NCI-H345 (cell line): ENCODE data around the gene LRRN4.
A peak's percentile ranks its signal among the peaks of the same experiment; 100 is the strongest.

Experiments used
- DNase-seq: peaks from one replicate; lab custom pipeline; 2025; lab: John Stamatoyannopoulos, UW

The LRRN4 gene

DNA sequence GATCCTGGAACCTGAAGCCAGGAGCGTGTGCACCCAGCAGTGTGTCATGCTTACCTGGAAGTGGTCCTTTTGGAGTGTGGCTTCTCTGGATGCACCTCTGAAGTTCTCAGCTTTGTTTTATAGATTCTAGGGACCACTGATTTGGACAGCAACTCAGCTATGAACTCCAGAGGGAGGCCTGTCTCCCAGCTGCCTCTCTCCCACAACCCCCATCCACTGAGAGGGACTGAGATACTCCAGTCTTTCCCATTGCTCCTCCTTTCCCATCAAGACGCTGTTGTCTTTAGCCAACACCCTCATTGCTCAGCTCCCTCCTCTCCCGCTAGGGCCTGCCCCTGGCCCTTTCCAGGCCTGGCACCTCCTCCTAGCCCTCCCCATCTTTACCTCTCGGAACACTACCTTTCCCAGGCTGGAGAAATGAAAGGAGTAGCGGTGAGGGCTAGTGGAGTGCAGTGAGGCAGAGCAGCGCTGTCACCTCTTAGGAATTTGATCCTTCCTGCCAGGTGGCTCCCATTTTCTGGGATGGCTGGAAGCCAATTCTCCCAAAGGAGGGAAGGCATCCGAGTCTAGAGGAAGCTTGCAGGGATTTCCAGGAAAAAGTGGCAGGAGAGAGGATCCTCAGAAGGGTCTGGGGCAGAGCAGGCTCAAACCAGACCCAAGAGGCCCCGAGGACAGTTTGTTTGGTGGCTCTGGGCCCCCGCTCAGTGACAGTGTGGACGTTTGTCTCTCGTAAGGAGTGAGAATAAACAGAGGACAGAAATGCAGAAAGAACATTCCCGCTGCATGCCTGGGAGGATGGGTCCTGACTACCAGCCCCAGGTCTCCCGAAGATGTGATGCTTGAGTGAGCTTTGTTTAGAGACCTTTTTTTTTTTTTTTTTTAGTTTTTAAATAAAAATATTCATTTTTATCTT is at the start of gene LRRN4:
TSS of gene LRRN4 (minus strand) at position 285 of the 913 bp plus-strand sequence. CDS start 1,261 bp downstream, outside the sequence.
- peak; percentile 75 for DNase-seq

DNA sequence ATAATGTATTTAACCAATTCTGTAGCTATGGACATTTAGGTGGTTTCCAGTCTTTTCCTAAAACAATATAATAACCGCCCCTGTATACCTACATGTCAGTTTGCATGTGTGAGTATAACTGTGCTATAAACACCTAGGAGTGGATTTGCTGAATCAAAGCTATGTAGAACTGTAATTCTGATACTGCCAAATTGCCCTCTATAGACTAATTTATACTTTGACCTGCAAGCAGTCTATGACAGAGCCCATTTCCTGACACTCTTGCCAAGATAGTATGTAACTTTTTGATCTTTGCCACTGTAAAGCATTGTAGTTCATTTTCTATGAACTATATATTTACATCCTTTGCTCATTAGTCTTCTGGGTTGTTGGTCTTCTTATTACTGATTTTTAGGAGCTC is 49.4 kb upstream of the LRRN4 start:
- DNase-seq = no peak

- DNase-seq = no peak
Measured at GRCh38 chr20:6101346-6101745, 47.5 kb upstream of the LRRN4 start.

- no peak for DNase-seq
Measured at GRCh38 chr20:6100246-6100645, 46.4 kb upstream of the LRRN4 start.

GRCh38 chr20:6099819-6100218 is 46.0 kb upstream of the LRRN4 start:
- DNase-seq = no peak

DNA sequence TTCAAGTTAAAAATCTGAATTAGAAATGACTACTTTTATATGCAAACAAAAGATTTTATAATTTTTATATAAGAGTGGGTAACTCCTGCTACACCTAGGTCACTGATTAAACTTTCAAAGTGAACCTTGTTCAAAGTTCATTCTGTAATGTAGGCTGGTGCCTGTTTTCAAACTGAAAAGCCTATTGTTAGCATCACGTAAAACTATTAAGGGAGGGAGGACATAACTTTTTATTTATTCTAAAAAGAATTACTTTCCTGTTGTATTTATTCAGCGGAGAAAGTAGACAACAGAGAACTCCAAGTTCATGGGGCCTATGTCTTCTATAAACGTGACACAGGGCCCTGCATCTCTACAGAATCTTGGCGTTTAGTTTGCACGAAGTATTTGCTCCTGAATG is 41.5 kb upstream of the LRRN4 start:
- no peak for DNase-seq

GRCh38 chr20:6094565-6094964 is 40.7 kb upstream of the LRRN4 start:
- no peak for DNase-seq

GRCh38 chr20:6094063-6094462 is 40.2 kb upstream of the LRRN4 start:
- no peak for DNase-seq

DNA sequence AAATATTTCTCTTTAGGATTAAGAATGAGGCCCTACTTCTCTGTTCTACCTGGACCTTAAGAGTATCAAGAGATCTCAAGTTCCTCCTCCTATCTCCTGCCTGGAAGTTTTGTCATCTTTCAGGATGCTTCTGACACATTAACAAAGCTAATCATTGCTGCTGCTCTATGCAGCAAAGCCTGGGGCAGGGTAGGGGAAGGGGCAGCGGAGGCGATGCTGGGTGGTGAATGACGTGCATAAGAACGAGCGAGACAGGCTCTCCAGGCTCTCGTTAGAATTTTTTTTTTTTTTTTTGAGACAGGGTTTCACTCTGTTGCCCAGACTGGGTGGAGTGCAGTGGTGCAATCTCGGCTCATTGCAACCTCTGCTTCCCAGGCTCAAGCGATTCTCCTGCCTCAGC is 37.8 kb upstream of the LRRN4 start:
- no peak for DNase-seq

GRCh38 chr20:6086868-6087267 is 33.0 kb upstream of the LRRN4 start:
- DNase-seq = no peak

GRCh38 chr20:6083926-6084325 is 30.1 kb upstream of the LRRN4 start:
- no peak for DNase-seq

GRCh38 chr20:6081236-6081635 is 27.4 kb upstream of the LRRN4 start:
- no peak for DNase-seq

- no peak for DNase-seq
Measured at GRCh38 chr20:6079016-6079415, 25.2 kb upstream of the LRRN4 start.

DNA sequence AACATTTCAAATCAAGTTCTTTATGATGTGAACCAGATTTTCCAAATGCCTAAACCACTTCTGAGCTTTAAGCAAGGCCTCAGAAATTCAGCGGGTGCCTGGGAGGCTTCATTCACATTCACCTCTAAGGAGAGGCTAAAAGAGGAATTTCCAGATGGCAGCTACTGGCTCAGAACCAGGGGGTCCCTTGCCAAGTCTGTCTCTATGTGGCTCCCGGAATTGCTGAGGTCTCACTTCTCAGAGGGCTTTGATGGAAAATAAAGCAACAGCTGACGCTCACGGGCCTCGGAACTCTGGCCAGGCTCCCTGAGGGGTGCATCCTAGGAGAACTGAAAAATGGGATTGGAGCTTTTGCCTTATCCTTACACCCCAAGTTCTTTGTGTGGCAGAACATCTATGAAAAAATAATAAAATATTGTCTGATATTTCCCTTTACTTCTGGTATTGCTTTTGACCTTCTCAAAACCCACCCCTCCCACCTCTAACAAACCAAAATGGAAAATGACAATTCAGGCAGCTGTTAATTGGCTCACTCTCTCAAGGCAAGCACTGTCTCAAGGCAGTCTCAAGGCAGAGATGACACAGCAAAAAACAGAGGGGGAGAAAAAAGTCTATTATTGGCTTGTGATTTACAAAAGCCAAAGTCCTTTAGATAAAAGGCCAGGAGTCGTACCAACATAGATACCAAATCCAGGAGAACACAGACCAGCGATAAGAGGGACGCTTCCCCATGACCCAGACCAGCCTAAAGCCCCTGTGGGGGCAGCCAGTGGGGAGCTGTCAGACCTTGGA is 21.8 kb upstream of the LRRN4 start:
- DNase-seq = no peak

- DNase-seq = no peak
Measured at GRCh38 chr20:6074784-6075183, 20.9 kb upstream of the LRRN4 start.

DNA sequence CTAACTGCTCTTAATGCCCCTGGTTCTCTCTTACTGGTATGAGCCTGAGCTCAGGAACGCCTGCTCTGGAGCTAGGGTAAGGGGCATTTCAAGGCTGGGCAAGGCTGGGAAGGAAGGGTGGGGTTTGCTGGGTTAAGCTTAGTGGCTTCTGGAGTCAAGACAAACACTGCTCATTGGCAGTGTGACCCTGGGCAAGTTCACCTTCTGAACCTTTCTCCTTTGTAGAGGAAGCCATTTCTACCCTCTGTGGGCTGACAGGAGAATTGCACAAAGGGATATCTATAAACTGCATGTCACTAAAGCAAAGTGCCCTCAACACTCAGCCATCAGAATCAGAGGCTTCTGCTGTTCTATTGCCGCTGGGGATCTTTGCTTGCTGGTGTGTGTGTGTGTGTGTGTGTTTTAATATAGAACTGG is 20.3 kb upstream of the LRRN4 start:
- DNase-seq = peak; percentile 9

DNA sequence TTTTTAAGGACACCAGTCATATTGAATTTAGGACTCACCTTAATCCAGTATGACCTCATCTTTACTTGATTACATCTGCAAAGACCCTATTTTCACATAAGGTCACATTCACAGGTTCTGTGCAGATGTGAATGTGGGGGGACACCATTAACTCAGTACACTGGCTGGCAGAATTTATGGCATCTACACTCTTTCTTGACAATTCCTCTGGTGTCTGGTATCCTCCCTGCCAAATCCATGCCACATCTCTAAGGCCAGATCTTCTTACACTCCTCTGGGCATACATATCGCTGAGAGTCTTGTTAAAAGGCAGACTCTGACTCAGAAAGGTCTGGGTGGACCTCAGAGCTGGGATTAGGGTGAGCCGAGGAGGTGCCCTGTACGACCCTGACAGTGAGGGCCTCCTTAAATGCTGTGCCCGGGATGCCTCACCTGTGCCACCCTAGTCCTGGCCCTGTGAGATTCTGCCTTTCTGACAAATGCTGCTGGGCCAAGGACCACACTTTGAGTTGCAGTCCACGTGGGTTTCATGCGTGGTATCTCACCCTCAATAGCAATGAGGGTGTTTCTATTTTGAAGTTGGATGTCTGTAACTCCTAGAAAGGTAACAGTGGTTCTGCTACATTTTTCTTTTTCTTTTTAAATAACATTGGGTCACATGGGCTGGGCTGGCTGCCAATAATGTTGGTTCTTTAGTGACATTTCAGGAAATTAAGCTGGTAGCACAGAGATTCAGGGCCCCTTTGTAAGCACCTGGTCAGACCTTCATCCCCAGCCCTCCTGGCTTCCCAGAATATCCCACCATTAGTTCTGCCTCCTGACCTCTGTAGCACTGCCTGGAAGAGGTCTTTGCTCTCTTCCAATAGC is 17.2 kb upstream of the LRRN4 start:
- no peak for DNase-seq

DNA sequence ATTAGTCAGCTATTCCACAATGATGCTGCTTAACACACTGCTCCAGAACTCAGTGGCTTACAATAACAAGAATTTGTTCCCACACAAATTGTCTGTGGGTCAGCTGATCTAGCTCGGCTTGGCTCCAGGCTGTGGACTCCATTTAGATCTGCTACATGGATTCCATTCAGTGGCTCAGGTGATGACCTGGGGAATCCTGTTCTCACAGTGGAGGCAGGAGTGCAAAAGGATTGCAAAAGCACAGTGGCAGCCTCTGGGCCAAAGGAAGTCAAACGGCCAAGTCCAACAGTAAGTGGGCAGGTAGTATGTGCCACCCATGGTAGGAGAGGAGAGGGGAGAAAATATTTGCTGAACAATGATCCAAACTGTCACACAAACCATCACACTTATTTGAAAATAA is 15.8 kb upstream of the LRRN4 start:
- DNase-seq = no peak

- no peak for DNase-seq
Measured at GRCh38 chr20:6067763-6068318, 14.0 kb upstream of the LRRN4 start.

- DNase-seq = no peak
Measured at GRCh38 chr20:6066582-6066981, 12.7 kb upstream of the LRRN4 start.

- no peak for DNase-seq
Measured at GRCh38 chr20:6061544-6061943, 7.7 kb upstream of the LRRN4 start.

DNA sequence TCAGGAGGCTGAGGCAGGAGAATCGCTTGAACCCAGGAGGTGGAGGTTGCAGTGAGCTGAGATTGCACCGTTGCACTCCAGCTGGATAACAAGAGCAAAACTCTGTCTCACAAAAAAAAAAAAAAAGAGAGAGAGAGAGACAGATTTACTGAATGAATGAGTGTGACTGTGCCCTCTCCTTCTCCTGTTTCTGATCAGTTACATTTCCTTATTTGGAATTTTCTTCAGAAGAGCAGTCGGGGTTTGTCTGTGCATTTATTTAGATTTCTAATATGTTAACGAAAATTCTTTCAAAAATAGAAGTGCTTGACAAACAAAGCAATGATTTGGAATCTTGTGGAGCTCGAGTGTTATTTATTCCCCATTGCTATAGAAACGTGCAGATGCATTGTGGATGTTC is 6.4 kb upstream of the LRRN4 start:
- no peak for DNase-seq
